ENCODE measurements around the gene SLC22A13.
"Not testable (repeated sequence)": the region's sequence is repeated elsewhere in the genome, so short reads cannot be mapped to it uniquely, and the experiment has no call there.

SLC22A13 gene, protein sequence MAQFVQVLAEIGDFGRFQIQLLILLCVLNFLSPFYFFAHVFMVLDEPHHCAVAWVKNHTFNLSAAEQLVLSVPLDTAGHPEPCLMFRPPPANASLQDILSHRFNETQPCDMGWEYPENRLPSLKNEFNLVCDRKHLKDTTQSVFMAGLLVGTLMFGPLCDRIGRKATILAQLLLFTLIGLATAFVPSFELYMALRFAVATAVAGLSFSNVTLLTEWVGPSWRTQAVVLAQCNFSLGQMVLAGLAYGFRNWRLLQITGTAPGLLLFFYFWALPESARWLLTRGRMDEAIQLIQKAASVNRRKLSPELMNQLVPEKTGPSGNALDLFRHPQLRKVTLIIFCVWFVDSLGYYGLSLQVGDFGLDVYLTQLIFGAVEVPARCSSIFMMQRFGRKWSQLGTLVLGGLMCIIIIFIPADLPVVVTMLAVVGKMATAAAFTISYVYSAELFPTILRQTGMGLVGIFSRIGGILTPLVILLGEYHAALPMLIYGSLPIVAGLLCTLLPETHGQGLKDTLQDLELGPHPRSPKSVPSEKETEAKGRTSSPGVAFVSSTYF

DNA sequence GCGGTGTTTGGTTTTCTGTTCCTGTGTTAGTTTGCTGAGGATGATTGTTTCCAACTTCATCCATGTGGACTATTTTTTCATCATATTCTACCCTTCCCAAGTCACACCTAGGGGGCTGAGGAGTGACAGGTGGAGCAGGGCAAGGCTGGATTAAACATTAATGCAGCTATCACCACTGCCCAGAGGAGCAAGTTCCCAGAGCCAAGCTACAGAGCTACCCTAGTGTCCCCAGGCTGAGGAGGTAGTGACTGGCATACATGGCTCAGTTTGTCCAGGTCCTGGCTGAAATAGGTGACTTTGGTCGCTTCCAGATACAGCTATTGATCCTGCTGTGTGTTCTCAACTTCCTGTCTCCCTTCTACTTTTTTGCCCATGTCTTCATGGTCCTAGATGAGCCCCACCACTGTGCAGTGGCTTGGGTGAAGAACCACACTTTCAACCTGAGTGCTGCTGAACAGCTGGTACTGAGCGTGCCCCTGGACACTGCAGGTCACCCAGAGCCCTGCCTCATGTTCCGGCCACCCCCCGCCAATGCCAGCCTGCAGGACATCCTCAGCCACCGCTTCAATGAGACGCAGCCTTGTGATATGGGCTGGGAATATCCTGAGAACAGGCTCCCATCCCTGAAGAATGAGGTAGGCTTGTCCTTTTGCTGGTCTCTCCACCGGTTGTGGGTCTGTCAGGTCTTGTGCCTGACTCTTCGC, at the start of gene SLC22A13:
TSS of gene SLC22A13 (plus strand) at position 209 of the 704 bp plus-strand sequence. CDS start at position 258, 49 bp downstream.
- no peak for DNase-seq

DNA sequence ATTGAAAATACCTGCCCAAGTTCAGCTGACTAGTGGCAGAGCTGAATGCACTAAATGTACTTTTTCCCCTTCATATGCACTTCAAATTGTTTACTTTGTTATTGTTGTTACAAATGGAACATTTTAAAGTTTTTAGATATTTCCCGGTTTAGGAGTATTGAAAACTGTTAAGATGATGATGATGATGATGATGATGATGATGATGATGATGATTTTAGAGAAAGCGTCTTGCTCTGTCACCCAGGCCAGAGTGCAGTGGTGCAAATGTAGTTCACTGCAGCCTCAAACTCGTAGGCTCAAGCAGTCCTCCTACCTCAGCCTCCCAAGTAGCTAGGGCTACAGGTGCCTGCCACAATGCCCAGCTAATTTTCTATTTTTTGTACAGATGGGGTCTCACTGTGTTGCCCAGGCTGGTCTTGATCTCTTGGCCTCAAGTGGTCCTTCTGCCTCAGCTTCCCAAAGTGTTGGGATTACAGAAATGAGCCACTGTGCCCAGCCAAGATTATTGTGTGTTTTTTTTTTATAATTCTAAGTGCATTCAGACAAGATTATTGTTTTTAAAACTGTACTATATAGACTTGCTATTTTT, 45.9 kb upstream of the SLC22A13 start:
- no peak for DNase-seq

DNA sequence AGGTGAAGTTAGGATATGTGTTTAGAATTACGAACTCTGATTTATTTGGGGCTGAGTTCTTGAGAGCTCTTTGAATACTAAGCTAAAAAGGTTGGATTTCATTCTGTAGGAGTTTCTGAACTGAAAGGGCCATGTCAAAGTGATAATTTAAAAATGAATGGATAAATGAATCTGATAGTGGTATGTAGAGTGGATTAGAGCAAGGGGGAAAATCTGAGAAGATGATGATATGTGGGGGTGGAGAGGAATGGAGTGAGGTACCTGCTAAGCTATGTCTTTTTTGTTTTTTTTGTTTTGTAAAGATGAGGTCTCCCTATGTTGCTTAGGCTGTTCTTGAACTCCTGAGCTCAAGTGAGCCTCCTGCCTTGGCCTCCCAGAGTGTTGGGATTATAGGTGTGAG, 44.6 kb upstream of the SLC22A13 start:
- DNase-seq, result no peak

DNA sequence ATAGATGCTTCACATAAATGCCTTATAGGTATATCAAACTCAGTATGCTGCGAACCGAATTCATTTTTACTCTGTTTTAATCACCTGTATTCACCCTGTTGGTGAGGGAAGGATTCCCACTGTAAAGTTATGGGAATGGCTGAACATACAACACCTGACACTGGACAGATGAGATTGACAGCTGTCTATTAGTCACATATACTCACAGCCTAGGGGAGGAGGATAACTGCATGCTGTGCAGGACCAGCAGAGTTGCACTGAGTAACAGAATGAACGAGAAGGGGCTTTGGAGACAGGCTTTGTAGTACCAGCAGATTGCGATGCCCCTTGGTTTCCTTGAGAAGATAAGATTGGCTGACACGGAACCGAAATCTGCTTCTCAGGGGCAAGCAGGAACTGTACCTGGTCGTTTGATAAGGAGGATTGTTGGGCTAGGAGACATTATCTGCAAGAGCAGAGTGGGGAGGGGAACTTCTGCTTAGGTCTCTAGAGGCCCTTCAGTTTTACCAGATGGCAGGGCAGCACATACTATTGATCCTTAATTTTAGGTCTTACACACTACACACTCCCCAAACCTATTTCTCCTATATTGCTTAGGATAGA, 43.5 kb upstream of the SLC22A13 start:
- DNase-seq, result no peak

DNA sequence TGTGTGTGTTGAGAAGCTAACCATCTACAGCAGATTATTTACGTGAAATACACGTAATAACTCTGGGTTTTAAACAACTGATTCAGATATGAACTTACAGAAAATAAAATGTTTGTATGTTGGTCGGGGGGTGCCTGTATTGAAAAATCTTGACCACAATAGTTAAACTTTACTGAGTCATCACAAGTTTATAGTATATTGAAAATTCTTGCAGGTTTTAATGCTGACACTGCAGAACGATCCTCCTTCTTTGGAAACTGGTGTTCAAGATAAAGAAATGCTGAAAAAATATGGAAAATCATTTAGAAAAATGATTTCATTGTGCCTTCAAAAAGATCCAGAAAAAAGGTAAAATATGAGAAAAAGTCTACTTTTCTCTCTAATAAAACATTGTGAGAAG, 41.3 kb upstream of the SLC22A13 start:
- DNase-seq, result no peak

DNA sequence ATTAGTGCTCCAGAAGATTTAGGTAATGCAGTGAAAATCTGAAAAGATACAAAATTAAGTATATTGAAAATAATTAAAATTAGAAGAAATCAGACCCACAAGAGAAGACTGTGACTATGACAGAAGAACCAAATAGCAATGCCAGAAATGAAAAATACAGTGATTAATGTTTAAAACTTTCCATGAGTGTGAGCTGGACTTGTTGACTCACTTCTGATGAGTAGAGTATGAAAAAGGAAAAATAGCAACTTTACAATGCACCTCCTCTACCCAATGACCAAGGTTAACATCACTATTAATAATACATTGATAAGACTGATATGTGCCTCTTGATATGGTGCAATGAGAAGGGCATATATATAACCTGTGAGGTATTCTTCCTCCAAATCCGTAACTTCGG, 39.3 kb upstream of the SLC22A13 start:
- no peak for DNase-seq

DNA sequence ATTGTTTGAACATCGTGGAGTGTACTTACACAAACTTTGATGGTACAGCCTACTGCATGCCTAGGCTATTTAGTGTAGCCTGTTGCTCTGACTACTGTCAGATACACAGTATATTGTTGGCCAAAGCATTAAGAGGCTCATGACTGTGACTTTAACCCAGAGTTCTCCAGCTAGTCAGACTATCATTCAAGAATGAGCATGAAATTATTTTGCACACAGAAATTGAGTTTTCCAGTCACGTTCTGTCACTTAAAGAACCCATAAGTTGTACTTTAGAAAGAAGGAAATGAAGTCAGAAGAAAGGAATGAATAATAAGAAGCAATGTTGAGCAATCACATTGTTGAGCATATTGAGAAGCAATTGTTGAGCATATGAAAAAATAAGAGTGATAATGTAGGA, 37.6 kb upstream of the SLC22A13 start:
- DNase-seq, result no peak

DNA sequence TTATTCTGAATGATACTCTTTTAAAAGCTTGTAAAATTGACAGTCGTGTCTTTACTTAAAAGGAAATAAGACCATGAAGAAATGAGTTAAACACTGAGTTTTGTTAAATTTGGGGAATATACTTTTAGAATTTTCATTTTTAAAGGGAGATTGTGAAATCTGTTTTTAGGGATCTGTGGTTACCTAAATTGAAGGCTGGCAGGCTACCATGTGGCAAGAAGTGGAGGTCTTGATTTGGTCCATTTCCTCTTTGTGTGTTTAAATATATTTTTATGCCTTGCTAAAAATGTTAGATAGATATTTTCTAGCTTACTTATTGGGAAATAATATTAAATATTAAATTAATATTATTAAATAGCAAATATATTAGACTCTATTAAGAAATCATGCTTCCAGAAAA, 36.6 kb upstream of the SLC22A13 start:
- no peak for DNase-seq

DNA sequence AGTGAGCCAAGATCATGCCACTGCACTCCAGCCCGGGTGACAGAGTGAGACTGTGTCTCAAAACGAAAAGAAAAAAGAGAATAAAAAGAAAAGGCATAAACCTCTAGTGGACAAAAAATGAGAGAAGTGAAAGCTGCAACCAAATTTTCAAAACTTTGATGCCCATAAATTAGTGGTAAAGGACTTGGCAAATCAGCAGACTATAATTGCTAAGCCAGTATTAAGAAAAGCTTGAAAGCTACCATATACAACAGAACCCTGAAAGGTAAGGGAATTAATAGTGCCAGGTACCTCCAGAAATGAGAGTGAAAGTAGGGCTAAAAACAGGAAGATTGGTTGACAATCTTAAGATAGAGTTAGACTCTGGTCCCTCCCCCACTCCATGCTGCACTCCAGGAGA, 32.9 kb upstream of the SLC22A13 start:
- DNase-seq, result no peak

DNA sequence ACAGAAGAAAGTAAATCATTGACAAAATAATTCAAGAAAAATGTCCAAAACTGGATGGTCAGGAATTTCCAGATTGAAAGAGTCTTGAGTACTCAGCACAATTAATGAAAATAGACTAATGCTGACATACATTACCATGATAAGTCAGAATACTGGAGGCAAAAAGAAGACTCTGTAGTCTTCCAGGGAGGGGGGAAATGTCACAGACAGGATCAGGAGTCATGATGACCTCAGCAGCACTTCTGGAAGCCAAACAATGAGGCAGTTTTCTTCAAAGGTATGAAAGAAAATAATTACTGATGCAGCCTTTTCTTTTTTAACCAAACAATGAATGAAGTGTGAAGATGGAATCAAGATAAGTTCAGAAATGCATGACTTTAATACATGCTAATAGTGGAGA, 30.1 kb upstream of the SLC22A13 start:
- DNase-seq, result no peak

DNA sequence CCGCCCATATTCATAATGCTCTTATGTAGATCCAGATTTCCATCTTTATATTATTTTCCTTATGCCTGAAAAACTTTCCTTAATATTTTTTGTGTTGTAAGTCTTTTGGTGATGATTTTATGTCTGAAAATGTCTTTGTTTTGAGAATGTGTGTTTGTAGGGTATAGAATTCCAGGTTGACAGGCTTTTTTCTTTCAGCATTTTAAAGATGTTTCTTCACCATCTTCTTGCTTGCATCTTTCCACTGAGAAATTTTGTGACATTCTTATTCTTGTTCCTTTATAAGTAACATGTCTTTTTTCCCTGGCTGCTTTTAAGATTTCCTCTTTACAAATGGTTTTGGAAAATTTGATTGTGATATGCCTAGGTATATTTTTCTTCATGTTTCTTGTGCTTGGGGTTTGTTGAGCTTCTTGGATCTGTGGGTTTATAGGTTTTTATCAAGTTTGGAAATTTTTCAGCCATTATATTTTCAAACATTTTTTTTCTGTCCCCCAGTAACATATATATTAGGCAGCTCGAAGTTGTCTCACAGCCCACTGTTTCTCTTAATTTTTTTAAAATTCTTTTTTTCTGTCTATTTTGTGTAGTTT, 27.1 kb upstream of the SLC22A13 start:
- DNase-seq, result no peak

DNA sequence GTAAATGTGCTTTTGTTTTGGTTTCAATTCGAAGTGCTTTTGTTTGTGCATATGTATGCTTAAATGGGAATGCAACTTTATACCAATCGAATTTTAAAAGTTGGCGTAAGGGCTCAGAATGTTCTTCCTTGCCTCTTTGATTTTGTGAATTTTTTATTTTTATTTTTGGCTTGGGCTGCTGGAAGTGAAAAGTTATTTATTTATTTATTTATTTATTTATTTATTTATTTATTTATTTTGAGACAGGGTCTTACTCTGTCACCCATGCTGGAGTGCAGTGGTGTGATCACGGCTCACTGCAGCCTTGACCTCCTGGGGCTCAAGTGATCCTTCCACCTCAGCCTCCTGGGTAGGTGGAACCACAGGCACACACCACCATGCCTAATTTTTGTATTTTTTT, 22.8 kb upstream of the SLC22A13 start:
- not testable (repeated sequence) for DNase-seq

DNA sequence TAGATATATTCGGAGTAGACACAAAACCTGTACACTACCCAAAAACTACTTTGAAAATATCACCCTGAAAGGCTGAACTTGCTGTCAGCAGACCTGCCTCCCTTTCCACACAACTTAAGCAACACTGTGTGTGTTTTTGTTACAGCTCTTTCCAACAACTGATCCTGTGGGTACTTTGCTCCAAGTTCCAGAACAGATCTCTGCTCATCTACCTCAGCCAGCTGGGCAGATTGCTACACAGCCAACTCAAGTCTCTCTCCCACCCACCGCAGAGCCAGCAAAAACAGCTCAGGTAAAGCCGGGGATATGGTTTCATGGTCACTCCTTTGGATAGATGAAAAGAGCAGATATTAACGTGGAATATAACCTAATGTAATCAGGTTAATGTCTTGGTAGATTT, 19.7 kb upstream of the SLC22A13 start:
- no peak for DNase-seq

DNA sequence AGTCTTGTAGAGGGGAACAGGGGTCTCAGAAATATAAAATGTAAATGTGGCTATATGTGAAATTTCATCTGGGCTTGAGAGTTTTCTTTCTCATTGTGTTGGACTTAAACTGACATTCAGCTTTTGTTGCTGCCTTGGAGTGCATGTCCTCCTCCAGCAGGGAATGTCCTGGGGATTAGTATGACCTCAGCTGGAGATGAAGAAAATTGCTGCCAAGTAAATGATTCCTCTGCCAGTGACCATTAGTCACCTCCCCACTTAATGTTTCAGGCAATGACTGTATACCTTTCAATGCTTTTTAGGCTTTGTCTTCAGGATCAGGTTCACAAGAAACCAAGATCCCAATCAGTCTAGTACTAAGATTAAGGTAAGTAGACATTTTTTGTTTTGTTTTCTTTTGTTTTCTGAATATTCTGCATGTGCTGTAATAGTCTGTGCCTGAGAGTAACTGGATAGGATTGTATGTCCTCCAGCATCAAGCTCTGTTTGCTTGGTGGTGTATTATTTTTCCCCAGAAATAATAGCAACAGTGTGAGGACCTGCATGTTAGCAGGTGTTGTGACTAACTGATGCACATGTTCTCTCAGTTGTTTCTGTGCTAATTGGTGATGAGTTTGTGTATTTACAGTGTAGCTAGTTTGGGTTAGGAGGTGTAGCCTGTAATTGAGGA, 18.1 kb upstream of the SLC22A13 start:
- no peak for DNase-seq

DNA sequence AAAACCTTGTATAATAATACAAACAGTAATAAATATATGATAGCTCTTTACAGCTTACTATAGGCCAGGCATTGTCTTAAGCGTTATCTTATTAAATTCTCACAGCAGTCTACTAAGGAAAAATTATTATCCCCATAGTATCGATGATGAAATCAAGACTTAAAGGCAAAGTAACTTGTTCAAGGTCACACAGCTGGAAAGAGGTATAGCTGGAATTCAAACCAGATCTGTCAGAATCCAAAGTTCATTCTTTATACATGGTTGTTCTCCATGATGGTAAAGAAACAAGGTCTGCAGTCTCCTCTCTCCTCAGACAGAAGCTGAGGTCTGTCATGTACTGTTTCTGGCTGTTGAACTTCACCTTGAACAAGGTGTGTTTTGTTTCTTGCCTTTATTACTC, 15.4 kb upstream of the SLC22A13 start:
- no peak for DNase-seq

DNA sequence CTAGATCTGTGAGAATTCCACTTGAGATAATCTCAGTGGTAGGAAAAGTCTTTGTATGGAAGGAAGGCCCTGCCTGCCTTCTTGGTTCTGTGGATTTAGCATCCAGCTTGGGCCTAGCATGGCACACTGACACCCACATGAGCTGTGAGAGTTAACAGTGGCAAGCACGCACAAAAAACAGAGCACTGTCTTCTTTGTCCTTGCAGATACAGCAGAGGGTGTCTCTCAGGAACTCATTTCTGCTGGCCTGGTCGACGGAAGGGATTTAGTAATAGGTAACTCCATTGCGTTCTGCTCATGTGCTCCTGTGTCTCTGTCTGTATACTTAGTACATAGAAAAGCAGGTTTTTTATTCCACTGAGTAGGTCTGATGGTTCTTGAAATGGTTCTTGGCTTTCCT, 14.4 kb upstream of the SLC22A13 start:
- no peak for DNase-seq

DNA sequence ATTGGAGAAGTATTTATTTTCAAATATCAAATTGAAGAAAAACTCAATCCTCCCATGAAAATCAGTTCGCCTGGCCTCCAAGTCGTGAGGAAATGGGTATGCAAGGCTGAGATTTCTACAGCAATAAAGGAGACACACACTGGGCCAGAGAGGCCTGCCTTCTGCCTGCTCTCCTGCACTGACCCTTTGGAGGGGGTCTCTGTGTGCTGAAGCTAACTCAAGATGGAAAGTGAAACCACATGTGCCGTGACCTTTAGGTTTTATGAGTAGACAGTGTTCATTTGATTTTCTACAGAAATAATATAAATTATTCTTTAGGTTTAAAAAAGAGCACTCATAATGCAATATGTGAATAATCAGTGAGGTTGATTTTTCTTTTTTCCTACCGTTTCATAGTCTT, 11.9 kb upstream of the SLC22A13 start:
- DNase-seq, result no peak

DNA sequence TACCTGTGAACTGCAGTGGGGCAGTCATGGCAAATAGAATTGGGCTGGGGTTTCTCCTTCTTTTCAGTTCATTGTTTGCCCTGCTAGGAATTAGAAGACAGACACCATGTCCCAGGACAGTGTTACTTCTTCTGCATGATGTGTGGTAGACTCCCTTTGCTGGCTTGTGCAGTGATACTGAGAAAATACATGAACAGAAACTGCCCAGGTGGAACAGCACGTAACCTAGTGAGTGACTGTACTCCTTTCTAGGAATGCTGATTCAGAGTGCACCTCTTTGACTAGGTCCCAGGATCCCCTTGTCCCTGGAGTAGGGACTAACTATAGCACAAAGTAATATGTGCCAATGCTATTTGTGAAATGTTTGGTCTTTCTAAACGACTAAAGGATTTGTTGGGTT, 10.7 kb upstream of the SLC22A13 start:
- DNase-seq, result no peak

DNA sequence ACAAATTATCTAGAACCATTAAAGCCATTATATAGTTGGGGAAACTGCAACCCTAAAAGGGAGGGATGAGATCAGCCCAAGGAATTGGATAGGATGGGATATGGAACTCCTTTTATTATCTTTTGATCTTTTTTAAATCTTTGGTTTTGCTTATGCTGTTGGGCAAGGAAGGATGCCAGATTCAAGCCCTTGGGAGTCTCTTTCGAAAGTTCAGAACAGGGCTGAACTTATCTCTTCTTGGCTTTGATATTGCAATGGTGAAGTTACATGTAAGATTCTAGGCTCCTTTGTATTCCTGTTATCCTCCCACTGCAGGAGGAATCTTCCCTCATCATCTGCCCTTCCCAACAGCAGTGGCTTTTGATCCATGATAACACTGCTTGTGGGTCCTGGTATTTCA, 10.0 kb upstream of the SLC22A13 start:
- no peak for DNase-seq

DNA sequence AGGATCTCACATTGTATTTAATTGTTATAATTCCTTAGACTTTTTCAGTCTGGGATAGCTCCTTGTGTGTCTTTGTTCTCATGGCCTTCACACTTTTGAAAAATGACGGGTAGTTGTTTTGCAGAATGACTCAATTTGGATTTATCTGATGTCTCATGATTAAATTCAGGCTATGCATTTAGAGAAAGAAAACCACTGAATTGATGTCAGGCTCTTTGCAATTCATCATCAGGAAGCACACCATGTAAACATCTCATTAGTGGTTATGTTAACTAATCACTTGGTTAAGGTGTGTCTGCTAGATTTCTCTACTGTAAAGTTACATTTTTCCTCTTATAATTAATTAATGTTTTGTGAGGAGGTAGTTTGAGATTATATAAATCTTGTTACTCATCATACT, 8.0 kb upstream of the SLC22A13 start:
- no peak for DNase-seq

DNA sequence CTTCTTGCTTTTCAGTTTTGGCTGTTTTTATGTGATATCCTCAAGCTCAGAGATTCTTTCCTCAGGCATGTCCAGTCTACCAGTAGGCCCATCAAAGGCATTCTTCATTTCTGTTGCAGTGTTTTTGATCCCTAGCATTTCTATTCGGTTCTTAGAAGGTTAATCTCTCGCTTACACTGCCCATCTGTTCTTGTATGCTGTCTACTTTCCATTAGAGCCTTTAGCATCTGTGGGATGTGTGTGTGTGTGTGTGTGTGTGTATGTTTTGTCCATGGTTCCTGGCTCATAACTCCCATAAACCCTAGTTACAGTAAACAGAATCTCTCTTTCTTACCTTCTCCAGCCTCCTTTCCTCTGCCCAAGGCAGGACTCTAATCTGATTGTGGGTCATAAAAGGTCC, 5.1 kb upstream of the SLC22A13 start:
- no peak for DNase-seq

DNA sequence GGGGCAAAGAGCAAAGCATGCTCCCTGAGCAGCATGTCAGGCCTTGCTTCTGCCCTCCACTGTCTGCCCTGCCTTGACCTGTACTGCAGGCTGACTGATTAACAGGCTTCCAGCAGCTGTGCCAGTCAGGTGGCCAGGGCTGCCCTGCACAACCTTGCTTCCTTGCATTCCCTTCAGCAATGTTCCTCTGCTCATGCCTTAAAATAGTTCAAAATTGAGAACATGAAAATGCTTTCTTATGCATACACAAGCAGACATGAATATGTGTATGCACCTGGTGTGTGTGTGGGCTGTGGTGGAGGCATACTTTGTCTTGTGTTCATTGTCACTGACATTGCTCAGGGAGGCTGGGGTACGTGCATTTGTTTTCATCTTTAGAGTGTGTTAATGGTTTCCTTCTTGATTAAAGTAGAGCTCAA, 1.2 kb upstream of the SLC22A13 start:
- no peak for DNase-seq

Data from CD4-positive, alpha-beta T cell treated with Interleukin-4 for 1 hour (primary cell).